Loucy (cell line): ENCODE data around the gene SLC1A1.

Experiments used
- H2AFZ ChIP-seq: fragments of 200-600 bp; sonication (generic); 2 replicates; pipeline ENCODE4 v1.6.0; 2016; ENCODE audit warnings: antibody characterized with exemption, mild to moderate bottlenecking, low read length, moderate library complexity
- H3F3A ChIP-seq: fragments of 200-600 bp; 2 replicates; pipeline ENCODE4 v1.6.0; 2016; ENCODE audit warnings: antibody characterized with exemption, low read depth, mild to moderate bottlenecking
- H3K27me3 ChIP-seq: fragments of 200-600 bp; sonication (generic); 2 replicates; pipeline ENCODE4 v1.6.1; 2014; ENCODE audit warnings: low read length, mild to moderate bottlenecking; ENCODE audit not compliant: insufficient read depth, poor library complexity, severe bottlenecking
- H3K36me3 ChIP-seq: fragments of 200-600 bp; sonication (generic); 2 replicates; pipeline ENCODE4 v1.6.1; 2016; ENCODE audit warnings: low read length; ENCODE audit not compliant: insufficient read depth
- H3K4me1 ChIP-seq: fragments of 200-600 bp; sonication (generic); 2 replicates; pipeline ENCODE4 v1.5.1; 2014; ENCODE audit warnings: low read length, mild to moderate bottlenecking; ENCODE audit not compliant: insufficient read depth, poor library complexity, severe bottlenecking
- H3K4me2 ChIP-seq: fragments of 200-600 bp; sonication (generic); 2 replicates; pipeline ENCODE4 v1.6.0; 2014; ENCODE audit warnings: antibody characterized with exemption, low read length, low read depth, mild to moderate bottlenecking; ENCODE audit not compliant: poor library complexity, severe bottlenecking
- H3K4me3 ChIP-seq: fragments of 200-600 bp; sonication (generic); 2 replicates; pipeline ENCODE4 v1.5.1; 2014; ENCODE audit warnings: low read length, mild to moderate bottlenecking, mixed read lengths; ENCODE audit not compliant: poor library complexity, severe bottlenecking
- H3K79me2 ChIP-seq: fragments of 200-600 bp; sonication (generic); 2 replicates; pipeline ENCODE4 v1.6.1; 2014; ENCODE audit warnings: low read length; ENCODE audit not compliant: insufficient read depth
- H3K9ac ChIP-seq: fragments of 200-600 bp; sonication (generic); 2 replicates; pipeline ENCODE4 v1.6.0; 2014; ENCODE audit warnings: mild to moderate bottlenecking, low read depth, low read length, moderate library complexity; ENCODE audit not compliant: poor library complexity, severe bottlenecking
- H3K9me2 ChIP-seq: fragments of 200-600 bp; sonication (generic); replicated peaks from 2 replicates; pipeline ENCODE4 v1.6.1; 2016; ENCODE audit warnings: low read depth, low read length, mixed read lengths
- H3K9me3 ChIP-seq: fragments of 200-600 bp; sonication (generic); 2 replicates; pipeline ENCODE4 v1.6.1; 2014; ENCODE audit warnings: mild to moderate bottlenecking, antibody characterized with exemption, low read length, low read depth; ENCODE audit not compliant: insufficient read depth
- H4K20me1 ChIP-seq: fragments of 200-600 bp; sonication (generic); 2 replicates; pipeline ENCODE4 v1.6.0; 2014; ENCODE audit warnings: antibody characterized with exemption, low read length, mild to moderate bottlenecking; ENCODE audit not compliant: insufficient read depth, poor library complexity, severe bottlenecking
- EZH2phosphoT487 ChIP-seq: fragments of 200-600 bp; IDR thresholded peaks from 2 replicates; pipeline ENCODE4 v1.6.1; 2018; ENCODE audit warnings: antibody characterized with exemption, mild to moderate bottlenecking, moderate library complexity, borderline replicate concordance
- TF ChIP-seq, protein P1 (sequence below): fragments of 200-600 bp; sonication (generic); conservative IDR thresholded peaks from 2 replicates; pipeline ENCODE4 v1.5.1; 2014; ENCODE audit warnings: mild to moderate bottlenecking, antibody characterized with exemption, low read length

SLC1A1 gene

GRCh38 chr9:4558371-4558998 lies 68.2 kb downstream of the SLC1A1 start:
- Histone ChIP-seq H3K4me2 (no peak overlapping the region), H4K20me1 (no peaks in the 10 kb centered on the region), H3K79me2 (no peaks in the 10 kb centered on the region), H3K9me3 (no peaks in the 10 kb centered on the region), H3K9ac (no peak overlapping the region), H3K36me3 (no peaks in the 10 kb centered on the region), H2AFZ (no peak overlapping the region), H3K4me3 (no peak overlapping the region), H3K4me1 (peaks cover 2% of the 10 kb centered on the region), H3K27me3 (peaks cover 85% of the 10 kb centered on the region), H3K9me2 (no peaks in the 10 kb centered on the region), H3F3A (no peaks in the 10 kb centered on the region)
- TF ChIP-seq, protein P1, sequence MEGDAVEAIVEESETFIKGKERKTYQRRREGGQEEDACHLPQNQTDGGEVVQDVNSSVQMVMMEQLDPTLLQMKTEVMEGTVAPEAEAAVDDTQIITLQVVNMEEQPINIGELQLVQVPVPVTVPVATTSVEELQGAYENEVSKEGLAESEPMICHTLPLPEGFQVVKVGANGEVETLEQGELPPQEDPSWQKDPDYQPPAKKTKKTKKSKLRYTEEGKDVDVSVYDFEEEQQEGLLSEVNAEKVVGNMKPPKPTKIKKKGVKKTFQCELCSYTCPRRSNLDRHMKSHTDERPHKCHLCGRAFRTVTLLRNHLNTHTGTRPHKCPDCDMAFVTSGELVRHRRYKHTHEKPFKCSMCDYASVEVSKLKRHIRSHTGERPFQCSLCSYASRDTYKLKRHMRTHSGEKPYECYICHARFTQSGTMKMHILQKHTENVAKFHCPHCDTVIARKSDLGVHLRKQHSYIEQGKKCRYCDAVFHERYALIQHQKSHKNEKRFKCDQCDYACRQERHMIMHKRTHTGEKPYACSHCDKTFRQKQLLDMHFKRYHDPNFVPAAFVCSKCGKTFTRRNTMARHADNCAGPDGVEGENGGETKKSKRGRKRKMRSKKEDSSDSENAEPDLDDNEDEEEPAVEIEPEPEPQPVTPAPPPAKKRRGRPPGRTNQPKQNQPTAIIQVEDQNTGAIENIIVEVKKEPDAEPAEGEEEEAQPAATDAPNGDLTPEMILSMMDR = no peak
- no peak for TF ChIP-seq EZH2phosphoT487

DNA sequence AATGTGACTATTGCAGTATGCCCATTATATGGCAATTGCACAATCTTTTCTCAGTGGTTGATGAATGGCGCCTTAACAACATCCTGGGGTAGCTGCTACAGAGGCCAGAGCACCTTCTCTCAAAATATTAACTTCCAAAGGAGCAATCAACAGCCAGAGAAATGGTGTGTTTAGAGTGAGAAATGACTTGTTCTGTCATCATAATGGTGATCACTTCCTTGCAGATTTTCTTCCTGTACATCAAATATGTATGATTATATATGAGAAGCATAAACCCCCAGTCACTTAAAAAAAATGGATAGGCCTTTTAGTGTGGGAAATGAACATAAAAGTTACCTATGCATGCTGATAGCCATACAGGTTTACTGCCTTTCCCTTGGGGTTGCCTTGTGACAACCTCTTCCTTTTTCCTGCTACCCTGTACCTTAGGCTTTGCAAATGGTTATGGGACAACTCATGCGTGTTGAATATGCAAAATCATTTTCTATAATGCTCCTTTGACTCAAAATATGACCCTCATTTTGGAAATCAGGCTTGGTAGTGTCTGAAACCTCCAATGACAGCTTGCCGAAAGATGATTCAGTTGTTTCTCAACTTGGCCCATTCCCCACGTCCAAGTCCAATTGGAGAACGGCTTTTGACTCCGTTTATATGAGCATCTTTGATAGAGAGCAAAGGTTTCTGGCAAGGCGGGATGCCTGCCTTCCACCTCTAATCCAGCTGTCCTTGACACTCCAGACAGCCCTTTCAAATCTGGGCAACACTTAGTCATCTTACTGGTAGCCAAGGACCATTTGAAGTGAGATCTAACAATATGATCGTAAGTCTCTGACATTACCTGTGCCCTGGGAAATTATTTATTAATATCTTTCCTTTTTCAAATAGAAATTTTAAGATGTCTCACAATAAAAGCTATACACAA lies 69.3 kb downstream of the SLC1A1 start:
- Histone ChIP-seq H4K20me1 (no peaks in the 10 kb centered on the region), H2AFZ (no peak overlapping the region), H3K9me2 (no peaks in the 10 kb centered on the region), H3K4me1 (peaks cover 13% of the 10 kb centered on the region), H3K9me3 (no peaks in the 10 kb centered on the region), H3K36me3 (no peaks in the 10 kb centered on the region), H3K4me3 (no peak overlapping the region), H3K79me2 (no peaks in the 10 kb centered on the region), H3K27me3 (peaks cover 83% of the 10 kb centered on the region), H3K9ac (no peak overlapping the region), H3F3A (no peaks in the 10 kb centered on the region), H3K4me2 (no peak overlapping the region)
- TF ChIP-seq EZH2phosphoT487 = no peak
- TF ChIP-seq, protein P1 = no peak

DNA sequence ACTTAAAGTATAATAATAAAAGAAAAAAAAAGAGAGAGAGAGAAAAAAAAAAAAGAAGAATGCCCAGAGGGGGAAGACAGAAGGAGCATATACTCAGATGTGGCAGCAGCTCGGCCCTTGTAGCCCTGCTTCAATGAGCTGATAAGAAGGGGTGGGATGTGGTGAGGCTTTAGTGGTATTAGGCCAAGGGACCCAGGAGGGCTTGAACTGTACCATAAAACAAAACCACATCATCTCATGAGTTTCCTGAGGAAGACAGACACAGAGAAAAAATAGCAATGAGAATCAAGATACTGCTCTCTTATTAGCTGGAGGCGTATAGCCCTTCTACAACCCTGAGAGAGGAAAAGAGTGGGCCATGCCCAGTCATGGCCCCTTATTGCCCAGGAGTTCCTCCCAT lies 72.8 kb downstream of the SLC1A1 start:
- H3K36me3 ChIP-seq = no peaks in the 10 kb centered on the region
- H3K9me3 ChIP-seq = no peaks in the 10 kb centered on the region
- H3F3A ChIP-seq = no peaks in the 10 kb centered on the region
- no peak overlapping the region for H2AFZ ChIP-seq
- H3K4me2 ChIP-seq = peak overlapping the region; percentile 59
- no peaks in the 10 kb centered on the region for H4K20me1 ChIP-seq
- H3K4me3 ChIP-seq = peak overlapping the region; percentile 16
- TF ChIP-seq, protein P1 = no peak
- peak; percentile 99 for TF ChIP-seq EZH2phosphoT487
- peaks cover 84% of the 10 kb centered on the region for H3K27me3 ChIP-seq
- no peaks in the 10 kb centered on the region for H3K9me2 ChIP-seq
- H3K9ac ChIP-seq = no peak overlapping the region
- no peaks in the 10 kb centered on the region for H3K79me2 ChIP-seq
- peaks cover 18% of the 10 kb centered on the region for H3K4me1 ChIP-seq
